SJCRH30 (cell line): ENCODE results near the gene FPR2. TPM values are rescaled to one million over a fixed set of nuclear protein-coding genes. Genes with fewer than 3 reads are reported as not detected.
"Not testable (repeated sequence)": the region's sequence is repeated elsewhere in the genome, so short reads cannot be mapped to it uniquely, and the experiment has no call there.

ENCODE experiments used
- DNase-seq, 2 experiments: peaks; one replicate each; pipeline ENCODE4 v3.0.0-alpha.2; 2015 to 2020
- H3K27ac ChIP-seq: fragments of 250-450 bp; sonication (Bioruptor Pico); 2 replicates; pipeline ENCODE4 v1.5.1; 2020; ENCODE audit warnings: mild to moderate bottlenecking, moderate library complexity
- H3K27me3 ChIP-seq: fragments of 250-450 bp; sonication (Bioruptor Pico); 2 replicates; pipeline ENCODE4 v1.5.1; 2020; ENCODE audit warnings: mild to moderate bottlenecking, moderate library complexity
- H3K36me3 ChIP-seq: fragments of 250-450 bp; sonication (Bioruptor Pico); 2 replicates; pipeline ENCODE4 v1.5.1; 2020; ENCODE audit warnings: mild to moderate bottlenecking, moderate library complexity
- H3K4me1 ChIP-seq: fragments of 250-450 bp; sonication (Bioruptor Pico); 2 replicates; pipeline ENCODE4 v1.5.1; 2020; ENCODE audit warnings: mild to moderate bottlenecking, moderate library complexity
- H3K4me3 ChIP-seq: fragments of 250-450 bp; sonication (Bioruptor Pico); 2 replicates; pipeline ENCODE4 v1.5.1; 2020; ENCODE audit warnings: mild to moderate bottlenecking, moderate library complexity
- H3K9me3 ChIP-seq: fragments of 250-450 bp; sonication (Bioruptor Pico); replicated peaks from 2 replicates; pipeline ENCODE4 v1.5.1; 2020; ENCODE audit warnings: mild to moderate bottlenecking, moderate library complexity
- total RNA-seq: library from RNA; depleted of rRNA; stranded (reverse); fragments of >200 nt; shearing (Covaris generic); gene quantifications from 2 replicates; pipeline ENCODE4 v1.2.3, GENCODE V29; 2014

FPR2 gene
- total RNA-seq, 1 experiment from 2014 or later, result not detected

DNA sequence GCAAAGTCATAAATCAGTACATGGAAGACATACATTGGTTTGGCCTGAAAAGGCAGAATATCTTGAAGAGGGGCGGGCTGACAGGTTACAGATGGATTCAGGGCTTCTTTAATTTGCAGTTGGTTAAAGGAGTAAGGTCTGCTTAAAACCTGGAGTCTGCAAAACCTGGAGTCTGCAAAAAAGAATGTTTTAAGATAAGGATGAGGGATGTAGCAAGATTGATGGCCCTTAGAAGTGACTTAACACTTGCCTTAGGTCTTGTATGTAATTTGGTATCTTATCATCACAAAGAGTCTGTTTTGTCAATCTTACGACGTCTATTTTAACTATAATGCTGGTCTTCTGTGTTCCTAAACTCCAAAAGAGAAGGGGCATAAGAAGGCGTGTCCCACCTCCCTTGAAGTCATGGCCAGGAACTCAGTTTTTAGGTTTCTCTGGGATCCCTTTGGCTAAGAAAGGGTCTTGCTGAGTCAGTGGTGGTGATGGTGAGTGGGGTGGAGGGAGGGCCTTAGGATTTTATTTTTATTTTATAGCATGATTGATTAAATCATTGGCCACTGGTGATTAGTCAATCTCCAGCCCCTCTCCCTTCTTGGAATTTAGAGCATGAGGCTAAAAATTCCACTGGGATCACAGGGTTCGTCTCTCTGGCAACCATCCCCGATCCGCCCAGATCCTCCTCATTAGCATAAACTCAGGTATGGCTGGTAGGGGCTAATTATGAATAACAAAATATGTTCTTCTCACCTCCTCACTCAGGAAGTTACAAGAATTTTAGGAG lies 27.0 kb upstream of the FPR2 start:
- Histone ChIP-seq H3K36me3 (no peaks in the 10 kb centered on the region), H3K4me3 (no peak overlapping the region), H3K9me3 (no peaks in the 10 kb centered on the region), H3K4me1 (peaks cover 10% of the 10 kb centered on the region), H3K27me3 (no peaks in the 10 kb centered on the region), H3K27ac (no peak overlapping the region)
- DNase-seq, result no peak

DNA sequence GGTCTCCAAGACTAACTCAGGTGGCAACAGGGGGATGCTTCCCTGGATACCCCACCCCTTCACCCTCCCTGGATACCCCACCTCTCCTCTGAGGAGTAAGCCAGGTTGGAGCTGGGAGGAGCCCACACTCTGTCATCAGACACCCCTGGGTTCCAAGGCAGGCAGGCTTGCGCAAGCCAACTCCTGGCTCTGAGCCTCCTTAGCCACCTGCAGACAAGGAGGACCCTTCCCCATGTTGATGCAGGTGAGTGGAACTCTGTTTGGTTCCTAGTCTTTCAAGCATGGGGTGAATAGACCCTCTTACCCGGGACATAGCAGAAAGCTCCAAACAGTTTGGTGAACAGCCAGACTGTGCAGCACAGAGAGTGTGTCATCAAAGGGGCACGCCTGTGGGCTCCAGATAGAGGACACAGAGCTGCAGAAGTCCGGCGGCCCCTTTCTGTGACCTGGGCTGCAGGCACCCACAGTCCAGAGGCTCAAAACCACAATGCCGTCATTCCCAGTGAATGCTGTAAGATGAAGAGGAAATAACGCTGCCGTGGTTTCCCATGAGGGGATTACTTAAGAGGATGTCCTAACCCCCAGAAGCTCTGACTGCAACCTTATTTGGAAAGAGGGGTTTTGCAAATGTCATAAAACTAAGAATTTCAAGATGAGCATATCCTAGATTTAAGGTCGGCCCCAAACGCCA lies 25.1 kb upstream of the FPR2 start:
- H3K4me1 ChIP-seq, result peaks cover 10% of the 10 kb centered on the region
- H3K27ac ChIP-seq, result no peak overlapping the region
- peak; percentile 53 to 59 for DNase-seq
- no peaks in the 10 kb centered on the region for H3K27me3 ChIP-seq
- H3K9me3 ChIP-seq, result no peaks in the 10 kb centered on the region
- H3K4me3 ChIP-seq, result no peak overlapping the region
- H3K36me3 ChIP-seq, result no peaks in the 10 kb centered on the region

DNA sequence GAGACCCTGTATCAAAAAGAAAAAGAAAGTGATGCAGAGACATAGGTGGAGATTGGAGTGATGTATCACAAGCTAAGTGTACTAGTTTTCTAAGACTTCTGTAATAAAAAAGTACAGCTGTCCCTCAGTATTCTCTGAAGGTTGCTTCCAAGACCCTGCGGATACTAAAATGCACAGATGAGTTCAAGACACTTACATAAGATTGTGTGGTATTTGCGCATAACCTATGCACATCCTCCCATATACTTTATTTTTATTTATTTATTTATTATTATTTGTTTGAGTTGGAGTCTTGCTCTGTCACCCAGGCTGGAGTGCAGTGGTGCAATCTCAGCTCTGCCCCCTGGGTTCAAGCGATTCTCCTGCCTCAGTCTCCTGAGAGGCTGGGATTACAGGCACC lies 23.6 kb upstream of the FPR2 start:
- Histone ChIP-seq H3K27me3 (no peaks in the 10 kb centered on the region), H3K27ac (no peak overlapping the region), H3K4me1 (peaks cover 10% of the 10 kb centered on the region), H3K36me3 (no peaks in the 10 kb centered on the region), H3K9me3 (no peaks in the 10 kb centered on the region), H3K4me3 (no peak overlapping the region)
- no peak for DNase-seq

DNA sequence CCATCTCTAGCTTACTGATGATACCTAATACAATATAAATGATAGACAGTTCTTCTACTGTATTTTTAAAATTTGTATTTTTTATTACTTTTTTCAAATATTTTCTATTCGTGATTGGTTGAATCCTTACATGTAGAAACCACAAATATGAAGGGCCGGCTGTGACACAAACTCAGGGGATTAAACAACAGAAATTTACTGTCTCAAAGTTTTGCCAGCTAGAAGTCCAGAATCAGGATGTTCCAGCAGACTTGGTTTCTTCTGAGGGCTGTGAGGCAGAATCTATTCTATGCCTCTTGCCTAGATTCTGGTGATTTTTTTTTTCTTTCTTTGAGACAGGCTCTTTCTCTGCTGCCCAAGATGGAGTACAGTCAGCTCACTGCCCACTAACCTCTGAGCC lies 23.1 kb upstream of the FPR2 start:
- no peak overlapping the region for H3K4me3 ChIP-seq
- no peaks in the 10 kb centered on the region for H3K9me3 ChIP-seq
- H3K27ac ChIP-seq, result no peak overlapping the region
- DNase-seq, result no peak
- no peaks in the 10 kb centered on the region for H3K36me3 ChIP-seq
- H3K4me1 ChIP-seq, result peaks cover 10% of the 10 kb centered on the region
- no peaks in the 10 kb centered on the region for H3K27me3 ChIP-seq

DNA sequence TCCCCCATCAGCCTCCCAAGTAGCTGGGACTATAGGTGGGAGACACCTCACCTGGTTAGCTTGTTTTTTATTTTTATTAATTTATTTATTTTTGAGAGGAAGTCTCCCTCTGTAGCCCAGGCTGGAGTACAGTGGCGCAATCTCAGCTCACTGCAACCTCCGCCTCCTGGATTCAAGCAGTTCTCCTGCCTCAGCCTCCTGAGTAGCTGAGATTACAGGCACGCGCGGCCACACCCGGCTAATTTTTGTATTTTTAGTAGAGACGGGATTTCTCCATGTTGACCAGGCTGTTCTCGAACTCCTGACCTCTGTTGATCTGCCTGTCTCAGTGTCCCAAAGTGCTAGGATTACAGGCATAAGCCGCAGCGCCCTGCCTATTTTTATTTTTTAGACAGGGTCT lies 22.5 kb upstream of the FPR2 start:
- not testable (repeated sequence) for H3K36me3 ChIP-seq, H3K4me1 ChIP-seq, H3K4me3 ChIP-seq, H3K27ac ChIP-seq, H3K27me3 ChIP-seq, H3K9me3 ChIP-seq, DNase-seq

DNA sequence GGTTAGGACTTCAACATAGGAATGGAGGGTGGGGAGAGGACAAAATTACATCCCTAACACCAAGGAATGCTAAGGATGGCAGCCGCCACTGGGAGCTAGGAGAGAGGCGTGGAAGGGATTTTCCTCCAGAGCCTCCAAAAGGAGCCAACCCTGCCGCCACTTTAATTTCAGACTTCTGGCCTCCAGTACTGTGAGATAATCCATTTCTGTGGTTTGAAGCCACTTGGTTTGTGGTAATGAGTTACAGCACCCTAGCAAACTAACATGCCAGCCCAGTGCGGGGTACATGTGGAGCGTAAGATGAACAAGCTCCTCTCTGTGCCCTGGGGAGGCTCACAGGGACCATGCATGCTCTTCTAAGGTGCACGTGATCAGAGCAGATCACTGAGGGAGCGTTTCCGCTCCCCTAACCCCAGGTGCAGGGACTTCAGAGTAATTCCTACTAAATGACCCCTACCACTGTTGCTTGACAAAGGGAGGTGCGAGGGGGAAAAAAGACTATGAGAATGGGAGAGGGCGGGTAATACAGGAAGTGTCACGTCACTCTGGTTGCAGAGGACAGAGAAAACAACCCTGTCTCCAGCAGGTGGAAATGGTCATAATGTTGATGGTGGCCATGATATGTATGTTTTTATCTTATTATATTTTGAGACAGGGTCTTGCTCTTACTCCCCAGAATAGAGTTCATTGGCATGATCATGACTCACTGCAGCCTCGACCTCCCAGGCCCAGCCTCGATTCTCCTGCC lies 21.3 kb upstream of the FPR2 start:
- no peak overlapping the region for H3K27ac ChIP-seq
- no peaks in the 10 kb centered on the region for H3K27me3 ChIP-seq
- H3K36me3 ChIP-seq, result no peaks in the 10 kb centered on the region
- H3K4me1 ChIP-seq, result peaks cover 10% of the 10 kb centered on the region
- no peaks in the 10 kb centered on the region for H3K9me3 ChIP-seq
- H3K4me3 ChIP-seq, result no peak overlapping the region
- DNase-seq, result no peak

DNA sequence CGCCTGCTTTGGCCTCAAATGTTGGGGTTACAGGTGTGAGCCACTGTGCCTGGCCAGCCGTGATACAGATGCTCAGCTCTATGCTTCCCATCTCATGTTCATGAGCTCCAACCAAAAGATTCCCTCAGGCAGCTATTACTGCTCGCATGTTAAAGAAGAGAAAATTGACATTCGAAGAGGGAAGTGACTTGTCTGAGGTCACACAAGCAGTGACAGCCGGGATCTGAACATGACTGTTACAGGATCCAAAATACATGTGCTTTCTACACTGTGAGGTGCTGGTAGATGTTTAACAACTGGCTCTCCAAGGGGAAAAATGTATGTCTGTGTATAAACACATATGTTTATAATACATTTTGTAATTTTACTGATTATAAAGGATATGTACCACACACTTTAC lies 20.6 kb upstream of the FPR2 start:
- DNase-seq, result no peak
- H3K27ac ChIP-seq, result no peak overlapping the region
- no peaks in the 10 kb centered on the region for H3K36me3 ChIP-seq
- no peaks in the 10 kb centered on the region for H3K27me3 ChIP-seq
- peaks cover 10% of the 10 kb centered on the region for H3K4me1 ChIP-seq
- no peak overlapping the region for H3K4me3 ChIP-seq
- H3K9me3 ChIP-seq, result no peaks in the 10 kb centered on the region

DNA sequence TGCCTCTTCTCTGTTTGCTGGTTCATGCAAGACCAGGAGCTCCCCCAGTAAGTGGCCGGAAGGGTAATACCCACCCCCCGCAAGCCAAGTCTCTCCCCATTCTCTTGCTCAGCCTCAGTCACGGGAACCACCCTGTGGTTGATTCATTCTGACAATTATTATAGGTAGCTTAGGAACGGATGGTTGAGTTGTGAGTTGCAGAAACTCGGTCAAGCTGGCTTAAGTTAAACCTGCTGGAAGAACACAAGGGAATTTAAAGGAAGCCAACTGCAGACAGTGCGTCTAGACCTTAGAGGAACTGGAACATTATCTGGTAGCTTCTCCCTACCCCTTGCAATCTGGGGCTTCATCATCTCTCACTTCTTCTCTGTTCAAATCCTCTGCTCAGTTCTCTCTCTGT lies 18.2 kb upstream of the FPR2 start:
- H3K4me1 ChIP-seq, result no peaks in the 10 kb centered on the region
- no peaks in the 10 kb centered on the region for H3K27me3 ChIP-seq
- no peak overlapping the region for H3K4me3 ChIP-seq
- H3K9me3 ChIP-seq, result no peaks in the 10 kb centered on the region
- no peak for DNase-seq
- H3K27ac ChIP-seq, result no peak overlapping the region
- no peaks in the 10 kb centered on the region for H3K36me3 ChIP-seq

DNA sequence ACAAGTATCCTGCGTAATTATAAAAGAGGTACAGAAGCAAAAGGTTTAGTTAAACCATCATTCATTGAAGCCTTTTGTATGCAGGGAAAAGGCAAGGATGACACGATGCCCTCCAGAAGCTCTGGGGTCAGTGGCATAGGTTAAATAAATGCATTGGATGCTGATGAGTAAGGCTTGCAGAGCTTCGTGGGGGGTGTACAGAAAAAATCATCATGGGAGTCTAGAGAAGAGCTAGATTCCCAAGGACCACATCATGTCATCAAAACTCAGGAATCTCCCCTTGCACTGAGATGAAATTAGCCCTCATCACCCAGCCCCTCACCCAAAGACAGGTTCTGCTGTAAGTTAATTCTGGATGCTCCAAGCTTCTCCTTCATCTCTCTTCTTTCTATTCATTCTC lies 17.6 kb upstream of the FPR2 start:
- Histone ChIP-seq H3K4me3 (no peak overlapping the region), H3K36me3 (no peaks in the 10 kb centered on the region), H3K9me3 (no peaks in the 10 kb centered on the region), H3K4me1 (no peaks in the 10 kb centered on the region), H3K27ac (no peak overlapping the region), H3K27me3 (no peaks in the 10 kb centered on the region)
- no peak for DNase-seq

DNA sequence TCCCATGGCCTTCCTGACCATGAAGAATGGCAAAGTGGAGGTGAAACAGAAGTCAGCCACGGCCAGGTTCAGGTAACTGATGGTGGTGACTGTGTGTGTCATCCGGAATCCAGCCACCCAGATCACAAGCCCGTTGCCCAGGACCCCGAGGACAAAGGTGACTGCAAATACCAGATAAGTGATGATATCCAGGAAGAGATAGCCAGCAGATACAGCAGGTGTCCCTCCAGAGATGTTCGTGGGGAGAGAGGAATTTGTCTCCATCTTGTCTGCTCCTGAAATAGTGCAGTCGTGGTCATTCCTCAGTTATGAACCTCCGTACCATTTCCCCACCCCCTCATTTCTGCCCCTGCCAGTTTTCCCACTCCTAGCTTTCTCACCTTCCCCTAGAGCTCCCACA lies 14.2 kb upstream of the FPR2 start:
- Histone ChIP-seq H3K4me1 (no peaks in the 10 kb centered on the region), H3K27me3 (no peaks in the 10 kb centered on the region), H3K36me3 (no peaks in the 10 kb centered on the region), H3K9me3 (no peaks in the 10 kb centered on the region), H3K4me3 (no peak overlapping the region), H3K27ac (no peak overlapping the region)
- DNase-seq, result no peak

DNA sequence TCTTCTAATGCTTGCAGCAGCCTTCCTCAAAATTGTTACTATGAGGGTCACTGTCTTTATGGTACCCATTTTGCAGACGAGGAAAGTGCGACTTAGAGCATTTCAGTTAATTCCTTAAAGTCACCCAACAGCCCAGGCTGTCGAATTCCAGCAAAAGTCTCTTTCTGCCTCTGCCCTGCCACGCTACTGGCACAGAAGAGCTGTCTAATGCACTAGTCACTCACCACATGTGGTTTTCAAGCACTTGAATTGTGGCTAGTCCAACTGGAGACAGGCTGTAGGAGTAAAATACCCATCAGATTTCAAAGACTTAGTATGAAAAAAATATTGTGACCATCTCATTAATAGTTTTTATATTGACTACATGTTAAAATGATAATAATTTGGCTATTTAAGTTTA lies 11.0 kb upstream of the FPR2 start:
- Histone ChIP-seq H3K4me3 (no peak overlapping the region), H3K36me3 (no peaks in the 10 kb centered on the region), H3K4me1 (no peaks in the 10 kb centered on the region), H3K27me3 (no peaks in the 10 kb centered on the region), H3K9me3 (no peaks in the 10 kb centered on the region), H3K27ac (no peak overlapping the region)
- DNase-seq, result no peak

DNA sequence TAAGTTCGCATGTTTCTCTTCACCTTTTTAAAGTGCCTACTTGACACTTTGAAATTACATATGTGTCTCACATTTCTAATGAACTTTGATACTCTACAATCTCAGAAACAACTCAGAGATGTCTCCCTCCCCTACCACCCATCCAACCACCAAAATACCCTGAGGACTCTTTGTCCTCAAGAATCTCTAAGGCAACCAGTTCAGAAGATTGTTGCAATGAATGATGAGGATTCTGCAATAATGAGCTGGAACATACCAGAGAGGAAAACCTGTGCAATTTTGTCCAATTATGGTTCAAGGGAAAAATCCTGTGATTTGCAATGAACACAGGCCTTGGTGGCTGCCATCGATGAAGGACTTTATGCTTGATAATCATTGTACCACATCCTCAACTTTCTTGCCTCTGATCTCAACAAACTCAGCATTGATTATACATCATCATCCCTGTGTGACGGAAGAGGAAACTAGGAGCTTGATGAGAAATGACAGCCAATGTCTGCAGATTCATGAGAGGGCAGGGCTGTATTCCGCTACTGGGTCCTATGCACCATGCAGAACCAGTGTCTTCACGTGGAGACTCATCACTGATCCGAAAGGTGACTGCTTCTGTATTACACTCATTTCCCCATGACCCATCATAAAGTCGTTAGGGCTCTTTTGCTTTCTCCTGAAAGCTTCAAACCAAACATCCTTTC lies 10.4 kb upstream of the FPR2 start:
- H3K27ac ChIP-seq, result no peak overlapping the region
- no peaks in the 10 kb centered on the region for H3K9me3 ChIP-seq
- H3K27me3 ChIP-seq, result no peaks in the 10 kb centered on the region
- no peak for DNase-seq
- H3K4me1 ChIP-seq, result no peaks in the 10 kb centered on the region
- no peaks in the 10 kb centered on the region for H3K36me3 ChIP-seq
- H3K4me3 ChIP-seq, result no peak overlapping the region

DNA sequence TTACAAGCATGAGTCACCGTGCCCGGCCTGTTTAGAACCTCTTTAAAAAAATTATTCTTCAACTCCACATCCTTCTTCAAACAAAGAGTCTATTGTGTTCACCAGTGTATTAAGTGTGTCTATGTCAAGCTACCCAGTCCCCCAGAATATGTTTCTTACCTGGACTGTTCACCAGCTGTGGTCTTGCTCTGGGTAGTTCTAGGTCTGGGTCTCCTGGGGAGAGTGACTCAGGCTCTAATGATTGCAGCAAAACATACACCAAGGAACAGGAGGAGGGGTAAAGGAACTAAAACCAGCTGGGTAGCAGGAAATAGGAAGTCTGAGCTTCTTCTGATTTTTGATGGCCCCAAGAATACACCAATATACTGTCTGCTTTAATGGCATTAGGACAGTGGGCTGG lies 9.3 kb upstream of the FPR2 start, which contains the start of gene FPR1:
TSS of gene FPR1 (minus strand) at position 224 of the 400 bp plus-strand sequence. CDS start 4,884 bp downstream, outside the sequence.
- Histone ChIP-seq H3K4me3 (no peak within 1 kb of the TSS), H3K36me3 (no peaks in the 10 kb centered on the region), H3K27ac (no peak within 1 kb of the TSS), H3K27me3 (no peaks in the 10 kb centered on the region), H3K9me3 (no peaks in the 10 kb centered on the region), H3K4me1 (no peaks in the 10 kb centered on the region)
- DNase-seq, result peak in 1 of 2 experiments; percentile 3

DNA sequence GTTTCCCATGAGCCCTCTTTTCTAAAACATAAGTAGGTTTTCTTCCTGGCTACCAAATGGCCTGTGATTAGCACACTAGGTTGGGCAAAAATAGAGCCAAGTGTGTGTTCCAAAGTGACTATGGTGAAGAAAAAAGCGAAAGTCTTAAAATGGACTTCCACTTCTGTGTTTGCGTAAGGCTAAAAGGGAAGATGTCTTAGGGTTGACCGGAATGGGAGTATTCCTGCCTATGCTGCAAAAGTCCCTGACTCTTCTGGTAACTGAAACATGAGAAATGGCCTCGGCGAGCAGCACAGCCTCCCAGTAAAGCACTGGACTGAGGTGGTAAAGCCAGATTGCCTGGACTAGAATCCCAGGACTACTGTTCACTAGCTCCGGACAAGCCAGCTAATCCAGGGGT lies 6.9 kb upstream of the FPR2 start:
- no peak for DNase-seq
- Histone ChIP-seq H3K4me3 (no peak overlapping the region), H3K36me3 (no peaks in the 10 kb centered on the region), H3K9me3 (no peaks in the 10 kb centered on the region), H3K4me1 (no peaks in the 10 kb centered on the region), H3K27ac (no peak overlapping the region), H3K27me3 (no peaks in the 10 kb centered on the region)

DNA sequence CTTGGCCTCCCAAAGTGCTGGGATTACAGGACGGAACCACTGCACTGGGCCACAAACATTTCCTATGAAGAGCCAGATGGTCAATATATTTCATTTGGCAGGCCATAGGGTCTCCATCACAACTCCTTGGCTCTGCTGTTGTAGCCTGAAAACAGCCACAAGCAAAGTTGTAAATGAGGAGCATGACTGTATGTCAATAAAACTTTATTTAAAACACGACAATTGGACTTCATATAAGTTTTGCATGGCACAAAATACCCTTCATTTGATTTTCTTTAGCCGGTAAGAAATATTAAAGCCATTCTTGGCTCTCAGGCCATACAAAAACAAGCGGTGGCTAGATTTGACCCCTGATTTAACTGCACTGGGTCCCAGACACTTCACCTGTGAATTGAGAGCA lies 6.2 kb upstream of the FPR2 start:
- H3K27me3 ChIP-seq, result no peaks in the 10 kb centered on the region
- DNase-seq, result no peak
- H3K4me3 ChIP-seq, result no peak overlapping the region
- no peaks in the 10 kb centered on the region for H3K36me3 ChIP-seq
- H3K4me1 ChIP-seq, result no peaks in the 10 kb centered on the region
- H3K27ac ChIP-seq, result no peak overlapping the region
- H3K9me3 ChIP-seq, result no peaks in the 10 kb centered on the region
